Hypothalamus (tissue), 51 donors: ENCODE measurements around the gene E2F2.
"Not testable (repeated sequence)": the region's sequence is repeated elsewhere in the genome, so short reads cannot be mapped to it uniquely, and the experiment has no call there.

ENCODE experiments used
- DNase-seq, 51 donors: peaks; one replicate each; lab custom pipeline; 2025; lab: John Stamatoyannopoulos, UW

Gene E2F2

DNA sequence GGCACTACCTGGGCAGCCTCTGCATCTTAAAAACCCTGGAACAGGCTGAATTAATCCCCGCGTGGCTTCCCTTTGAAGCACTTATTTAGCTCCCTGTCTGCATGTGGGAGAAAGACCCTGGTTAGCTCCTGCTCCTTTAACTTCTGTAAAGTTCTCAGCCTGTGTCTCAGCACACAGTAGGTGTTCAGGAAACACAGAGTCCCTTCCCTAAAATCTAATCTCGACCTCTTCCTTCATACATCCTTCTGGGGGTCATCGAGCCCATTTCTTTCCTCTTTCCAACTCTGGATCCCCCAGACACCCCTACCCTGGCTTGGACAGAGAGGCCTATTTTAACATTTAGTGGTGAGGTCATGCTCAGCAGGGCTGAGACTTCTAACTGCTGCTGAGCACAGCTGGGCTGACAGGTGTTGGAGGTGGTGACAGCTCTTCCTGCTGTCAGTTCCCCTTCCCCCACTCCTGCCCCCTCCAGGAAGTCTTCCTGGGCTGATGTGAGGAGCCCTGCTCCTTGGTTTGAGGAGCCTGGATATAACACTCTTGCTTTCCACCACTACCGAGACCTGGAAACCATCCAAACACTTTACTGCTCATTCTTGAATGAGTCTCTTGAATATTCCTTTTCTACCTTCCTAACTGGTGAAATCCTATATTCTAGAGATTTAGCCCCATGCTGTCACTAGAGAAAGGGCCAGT lies 5.3 kb downstream of the E2F2 start:
- DNase-seq = no peak

DNA sequence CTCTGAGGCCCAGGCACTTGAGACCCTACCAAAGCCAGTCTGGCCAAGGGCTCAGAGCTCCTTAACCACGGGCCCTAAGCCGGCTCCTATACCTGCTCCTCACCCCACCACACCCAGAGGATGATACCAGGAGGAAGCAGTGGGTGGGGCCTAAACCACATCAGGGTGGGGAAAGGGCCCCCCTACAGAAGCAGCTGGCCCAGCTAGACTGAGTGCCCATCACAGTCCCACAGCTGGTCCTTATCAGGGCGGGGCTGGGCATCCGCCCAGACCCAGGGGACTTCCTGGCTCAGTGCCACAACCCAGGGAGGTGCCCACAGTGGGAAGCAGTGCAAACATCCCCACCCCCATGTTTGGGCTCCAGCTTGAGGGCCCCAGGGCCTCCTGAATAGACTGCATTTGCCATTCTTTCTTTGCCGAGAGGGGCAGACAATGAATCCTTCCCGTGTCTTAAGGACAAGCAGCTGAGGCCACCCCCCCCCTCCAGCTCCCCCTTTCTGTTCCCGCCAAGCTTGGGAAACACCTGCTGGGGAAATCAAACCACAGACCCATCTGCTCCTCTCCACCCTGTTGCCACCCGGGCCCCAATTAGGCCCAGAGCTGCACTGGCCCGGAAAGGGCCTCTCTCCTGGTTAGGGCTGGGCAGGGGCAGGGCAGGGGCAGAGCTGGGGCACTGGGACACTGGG lies 6.2 kb downstream of the E2F2 start:
- DNase-seq = no peak

DNA sequence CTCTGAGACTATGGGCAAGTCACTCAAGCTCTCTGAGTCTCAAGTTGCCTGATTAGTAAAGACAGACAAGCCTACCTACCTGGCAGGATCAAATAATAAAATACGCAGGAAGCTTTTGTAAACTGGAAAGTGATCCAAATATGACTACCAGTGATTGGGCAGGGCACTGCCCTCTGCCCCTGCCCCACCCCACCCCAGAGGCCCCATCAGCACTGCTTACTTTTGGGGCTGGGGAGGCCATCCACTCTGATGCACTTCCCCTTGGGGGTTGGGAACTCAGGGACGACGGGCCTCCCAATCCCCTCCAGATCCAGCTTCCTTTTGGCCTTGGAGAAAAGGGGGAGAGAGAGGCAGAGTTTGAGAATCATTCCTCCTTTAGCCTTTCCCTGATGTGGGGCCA lies 6.9 kb downstream of the E2F2 start:
- no peak for DNase-seq

DNA sequence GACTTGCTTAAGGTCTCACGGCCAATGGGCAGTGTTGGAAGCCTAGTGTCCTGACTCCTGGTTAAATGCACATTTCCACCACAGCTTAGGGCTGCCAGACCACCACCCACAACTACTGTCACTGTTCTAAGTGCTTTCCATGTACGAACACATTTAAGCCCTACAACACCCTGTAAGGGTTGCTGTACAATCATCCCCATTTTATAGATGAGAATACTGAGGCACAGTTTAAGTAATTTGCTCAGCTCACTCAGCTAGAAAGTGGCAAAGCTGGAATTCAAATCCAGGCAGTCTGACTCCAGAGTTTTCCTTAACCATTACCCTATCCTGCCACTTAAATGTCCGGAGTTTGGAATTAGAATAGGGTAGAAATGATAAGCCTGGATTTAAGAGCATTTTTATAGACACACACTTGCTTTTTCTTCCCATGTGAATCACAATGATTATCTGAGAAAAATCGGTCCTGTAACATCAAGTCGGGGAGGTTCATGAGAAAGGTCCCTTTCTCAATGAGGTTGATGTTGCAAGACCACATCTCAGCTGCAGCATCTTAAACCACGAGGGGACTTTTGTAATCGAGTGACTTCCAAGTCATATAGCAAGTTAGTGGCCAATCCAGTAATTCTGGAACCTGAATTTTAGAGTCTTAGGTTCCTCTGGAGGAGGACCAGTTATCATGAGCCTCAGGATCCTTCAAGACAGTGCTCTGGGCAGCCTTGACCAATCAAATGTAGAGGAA lies 8.6 kb downstream of the E2F2 start:
- no peak for DNase-seq

DNA sequence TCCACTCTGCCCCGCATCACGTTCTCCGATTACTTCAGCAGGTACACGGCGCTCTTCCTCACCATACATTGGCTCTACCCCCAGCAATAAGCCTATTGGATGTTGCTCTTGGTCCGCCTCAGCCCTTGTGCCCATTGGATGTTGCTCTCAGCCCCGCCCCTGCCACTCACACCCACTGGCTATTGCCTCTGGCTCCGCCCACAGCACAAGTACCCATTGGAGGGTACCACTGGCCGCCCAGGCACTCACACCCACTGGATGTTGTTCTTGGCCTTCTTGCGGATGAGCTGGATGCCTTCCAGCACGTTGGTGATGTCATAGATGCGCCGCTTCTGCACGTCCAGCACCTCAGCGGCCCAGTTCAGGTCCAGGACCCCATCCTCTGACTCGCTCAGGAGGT lies 9.4 kb downstream of the E2F2 start:
- no peak for DNase-seq

DNA sequence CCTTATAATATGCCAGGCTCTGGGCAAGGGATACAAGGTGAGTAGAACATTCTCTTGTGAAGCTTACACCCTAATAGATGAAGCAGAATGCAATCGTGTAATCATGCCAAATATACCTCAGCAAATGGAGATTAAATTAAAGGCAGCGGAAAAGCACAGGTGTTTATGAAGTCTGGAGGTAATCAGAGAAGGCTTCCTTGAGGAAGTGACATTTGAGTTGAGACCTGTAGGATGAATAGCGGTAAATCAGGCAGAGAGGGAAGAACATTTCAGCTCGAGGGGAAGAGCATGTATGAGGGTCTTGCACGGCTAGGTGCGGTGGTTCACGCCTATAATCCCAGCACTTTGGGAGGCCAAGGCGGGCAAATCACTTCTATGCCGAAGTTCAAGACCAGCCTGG lies 13.5 kb downstream of the E2F2 start:
- DNase-seq = no peak

DNA sequence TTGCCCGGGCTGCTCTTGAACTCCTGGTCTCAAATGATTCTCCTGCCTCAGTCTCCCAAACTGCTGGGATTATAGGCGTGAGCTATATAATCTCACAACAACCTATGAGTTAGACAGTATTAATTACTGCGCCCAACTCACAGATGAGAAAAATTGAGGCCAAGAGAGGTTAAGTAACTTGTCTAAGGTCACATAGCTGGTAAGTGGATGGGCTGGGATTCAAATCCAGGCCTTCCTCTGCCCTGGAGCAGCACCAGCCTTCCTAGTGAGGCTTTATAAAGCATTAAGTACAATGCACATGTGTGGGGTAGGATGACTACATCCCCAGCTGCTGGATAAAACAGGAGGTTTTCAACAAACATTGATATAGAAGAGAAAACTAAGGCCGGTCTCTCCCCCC lies 15.1 kb downstream of the E2F2 start:
- DNase-seq = no peak

DNA sequence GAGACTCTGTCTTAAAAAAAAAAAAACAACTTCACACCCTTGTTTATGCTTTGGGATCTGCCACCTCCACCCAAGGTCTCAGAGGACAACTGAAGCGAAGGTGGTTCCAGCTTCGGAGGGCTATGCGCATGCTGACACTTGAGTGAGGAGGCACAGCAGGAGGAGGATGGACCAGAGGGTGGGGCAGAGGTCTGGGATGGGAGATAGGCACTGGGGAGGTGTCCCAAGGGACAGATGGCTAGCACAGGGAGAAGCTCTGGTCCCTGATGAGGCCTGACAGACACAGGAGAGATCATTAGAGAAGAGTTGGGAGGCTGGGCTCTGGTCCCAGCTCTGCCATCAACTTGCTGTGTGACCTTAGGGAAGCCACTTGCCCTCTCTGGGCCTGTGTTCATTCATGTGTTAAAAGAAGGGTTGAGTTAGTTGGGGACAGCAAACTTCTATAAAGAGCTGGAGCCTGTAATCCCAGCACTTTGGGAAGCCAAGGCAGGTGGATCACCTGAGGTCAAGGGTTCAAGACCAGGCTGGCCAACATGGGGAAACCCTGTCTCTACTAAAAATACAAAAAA lies 16.8 kb downstream of the E2F2 start:
- no peak for DNase-seq

DNA sequence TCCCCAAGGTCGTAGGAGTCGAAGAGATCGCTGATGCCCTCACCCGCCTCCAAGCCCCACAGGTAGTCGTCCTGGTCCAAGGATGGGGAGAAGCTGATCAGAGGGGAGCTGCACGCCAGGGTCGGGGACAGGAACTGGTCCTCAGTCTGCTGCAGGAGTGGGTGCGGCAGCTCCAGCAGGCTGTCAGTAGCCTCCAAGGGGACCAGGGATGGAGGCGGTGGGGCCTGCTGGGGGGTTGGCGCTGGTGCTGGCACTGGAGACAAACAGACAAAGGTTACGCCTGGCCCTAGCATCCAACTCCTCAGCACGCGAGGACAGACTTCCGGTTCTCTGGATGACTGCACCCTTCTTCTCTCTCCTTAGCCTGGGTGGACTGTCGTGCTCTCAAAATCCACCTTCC lies 21.1 kb downstream of the E2F2 start:
- DNase-seq = no peak

DNA sequence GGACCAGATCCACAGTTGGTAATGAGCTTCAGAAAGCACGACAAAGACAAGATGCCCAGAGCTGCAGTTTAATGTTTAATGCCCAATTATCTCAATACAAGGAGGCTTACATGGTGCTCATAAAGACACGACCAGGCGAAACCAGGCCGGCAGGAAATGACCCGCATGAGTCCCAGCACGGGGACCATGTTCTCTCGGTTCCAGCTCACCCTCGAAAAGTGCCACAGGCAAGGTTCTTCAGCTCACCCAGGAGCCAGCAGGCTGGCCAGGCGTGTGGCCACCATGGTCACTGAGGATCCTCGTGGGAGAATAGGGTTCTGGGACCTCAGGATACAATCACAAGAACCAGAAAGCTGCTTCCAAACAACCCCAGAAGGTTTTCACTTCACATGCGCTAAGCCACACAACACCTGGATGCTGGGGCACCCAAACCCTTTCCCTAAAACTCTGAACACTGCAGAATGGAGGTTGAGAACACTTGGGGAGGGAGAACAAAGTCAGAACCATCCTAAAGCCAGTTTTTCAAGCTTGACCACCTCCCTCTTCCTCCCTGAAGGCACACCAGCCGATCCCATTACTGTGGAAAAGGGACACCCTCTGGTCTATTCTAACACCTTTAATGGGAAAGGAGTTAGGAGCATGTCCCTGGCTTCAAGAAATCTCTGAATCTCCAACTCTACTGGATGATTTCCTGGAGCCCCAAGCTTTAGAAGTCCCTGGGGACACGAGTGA lies 24.5 kb downstream of the E2F2 start:
- DNase-seq = no peak

DNA sequence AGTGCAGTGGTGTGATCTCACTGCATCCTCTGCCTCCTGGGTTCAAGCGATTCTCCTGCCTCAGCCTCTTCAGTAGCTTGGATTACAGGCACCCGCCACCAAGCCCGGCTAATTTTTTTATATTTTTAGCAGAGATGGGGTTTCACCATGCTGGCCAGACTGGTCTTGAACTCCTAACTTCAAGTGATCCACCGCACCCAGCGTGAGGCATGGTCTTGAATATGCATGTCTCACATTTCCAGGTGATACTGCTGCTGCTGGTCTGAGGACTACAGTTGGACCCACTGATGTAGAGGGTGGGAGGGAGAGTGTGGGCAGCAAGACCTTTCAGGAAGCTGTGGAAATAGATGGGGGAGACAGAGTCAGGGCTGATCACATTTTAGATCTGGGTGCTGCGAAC lies 25.2 kb downstream of the E2F2 start:
- DNase-seq = no peak

DNA sequence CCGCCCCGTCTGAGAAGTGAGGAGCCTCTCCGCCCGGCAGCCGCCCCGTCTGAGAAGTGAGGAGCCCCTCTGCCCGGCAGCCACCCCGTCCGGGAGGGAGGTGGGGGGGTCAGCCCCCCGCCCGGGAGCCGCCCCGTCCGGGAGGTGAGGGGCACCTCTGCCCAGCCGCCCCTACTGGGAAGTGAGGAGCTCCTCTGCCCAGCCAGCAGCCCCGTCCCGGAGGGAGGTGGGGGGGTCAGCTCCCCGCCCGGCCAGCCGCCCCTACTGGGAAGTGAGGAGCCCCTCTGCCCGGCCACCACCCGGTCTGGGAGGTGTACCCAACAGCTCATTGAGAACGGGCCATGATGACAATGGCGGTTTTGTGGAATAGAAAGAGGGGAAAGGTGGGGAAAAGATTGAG lies 26.9 kb downstream of the E2F2 start:
- not testable (repeated sequence) for DNase-seq

DNA sequence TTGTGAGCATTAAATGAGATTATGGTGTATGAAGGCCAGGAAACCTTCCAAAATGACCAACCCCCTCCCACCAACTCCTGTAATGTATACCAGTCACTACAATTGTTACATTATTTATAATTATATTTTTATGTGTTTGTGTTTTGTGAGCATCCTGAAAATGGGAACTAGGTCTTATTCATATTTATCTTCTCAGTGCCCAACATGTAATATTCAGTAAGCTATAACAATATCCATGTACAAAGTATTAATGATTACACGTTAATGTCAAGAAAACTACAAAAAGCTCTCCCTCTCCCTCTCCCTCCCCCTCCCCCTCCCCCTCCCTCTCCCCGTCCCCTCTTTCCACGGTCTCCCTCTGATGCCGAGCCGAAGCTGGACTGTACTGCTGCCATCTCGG lies 28.1 kb downstream of the E2F2 start:
- DNase-seq = no peak

DNA sequence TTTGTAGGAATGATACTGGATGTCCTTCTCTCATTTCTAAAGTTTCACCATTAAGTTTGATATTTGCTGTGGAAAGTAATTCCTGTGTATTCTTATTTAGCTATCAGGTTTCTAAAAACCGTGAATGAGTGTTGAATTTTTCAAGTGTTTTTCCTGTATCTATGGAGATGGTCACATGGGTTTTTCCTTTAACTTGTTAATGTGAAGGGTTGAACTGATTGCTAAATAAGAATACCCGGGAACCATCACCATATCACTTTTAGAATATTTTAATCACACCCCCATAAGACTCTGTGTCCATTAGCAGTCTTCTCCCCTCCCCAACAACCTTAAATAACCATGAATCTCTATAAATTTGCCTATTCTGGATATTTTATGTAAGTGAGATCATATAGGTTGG lies 30.6 kb downstream of the E2F2 start:
- no peak for DNase-seq

DNA sequence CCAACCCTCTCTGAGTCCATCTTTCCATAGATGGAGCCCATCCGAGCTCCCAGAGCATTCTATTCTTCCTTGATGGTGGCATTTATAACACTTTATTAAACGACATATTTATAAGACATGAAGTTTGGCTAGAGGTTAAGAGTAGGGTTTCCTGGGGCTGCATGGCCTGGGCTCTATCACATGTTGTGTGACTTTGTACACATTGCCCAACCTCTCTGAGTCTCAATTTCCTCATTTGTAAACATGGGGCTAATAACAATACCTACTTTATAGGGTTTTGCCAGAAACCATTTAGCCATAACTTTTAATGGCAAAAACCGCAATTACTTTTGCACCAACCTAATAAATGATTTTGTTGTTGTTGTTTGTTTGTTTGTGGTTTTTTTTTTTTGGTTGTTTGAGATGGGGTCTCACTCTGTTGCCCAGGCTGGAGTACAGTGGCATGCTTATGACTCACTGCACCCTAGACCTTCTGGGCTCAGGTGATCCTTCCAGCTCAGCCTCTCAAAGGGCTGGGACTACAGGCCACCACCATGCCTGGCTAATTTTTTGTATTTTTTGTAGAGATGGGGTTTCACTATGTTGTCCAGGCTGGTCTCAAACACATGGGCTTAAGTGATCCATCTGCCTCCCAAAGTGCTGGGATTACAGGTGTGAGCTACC lies 33.1 kb downstream of the E2F2 start:
- no peak for DNase-seq

DNA sequence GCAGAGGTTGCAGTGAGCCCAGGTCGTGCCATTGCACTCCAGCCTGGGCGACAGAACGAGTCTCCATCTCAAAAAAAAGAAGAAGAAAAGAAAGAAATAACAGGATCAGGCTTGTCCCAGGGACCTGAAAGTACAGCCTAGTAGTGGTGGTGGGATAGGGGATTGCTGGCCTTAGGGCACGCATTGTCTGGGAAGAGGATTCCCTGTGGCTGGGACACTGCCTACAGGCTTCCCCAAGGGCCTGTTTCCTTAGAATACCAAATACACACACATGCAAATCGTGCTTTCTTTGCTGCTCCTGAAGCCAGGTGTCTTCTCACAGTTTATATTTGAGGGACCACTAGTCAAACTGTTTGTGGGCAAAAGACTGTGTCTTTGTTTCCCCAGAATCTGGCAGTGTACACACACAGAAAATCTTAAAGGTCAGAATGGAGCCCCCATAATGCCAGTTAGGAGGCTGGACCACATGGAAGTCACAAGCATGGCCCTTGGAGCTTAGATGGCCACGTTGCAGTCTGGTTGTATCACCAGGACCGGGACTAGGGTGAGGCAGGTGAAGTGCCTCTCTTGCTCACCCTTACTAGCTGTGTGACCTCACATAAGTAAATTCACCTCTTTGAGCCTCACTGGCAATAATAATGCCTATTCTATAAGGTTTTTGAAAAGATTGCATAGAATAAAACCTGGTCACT lies 34.4 kb downstream of the E2F2 start:
- no peak for DNase-seq

DNA sequence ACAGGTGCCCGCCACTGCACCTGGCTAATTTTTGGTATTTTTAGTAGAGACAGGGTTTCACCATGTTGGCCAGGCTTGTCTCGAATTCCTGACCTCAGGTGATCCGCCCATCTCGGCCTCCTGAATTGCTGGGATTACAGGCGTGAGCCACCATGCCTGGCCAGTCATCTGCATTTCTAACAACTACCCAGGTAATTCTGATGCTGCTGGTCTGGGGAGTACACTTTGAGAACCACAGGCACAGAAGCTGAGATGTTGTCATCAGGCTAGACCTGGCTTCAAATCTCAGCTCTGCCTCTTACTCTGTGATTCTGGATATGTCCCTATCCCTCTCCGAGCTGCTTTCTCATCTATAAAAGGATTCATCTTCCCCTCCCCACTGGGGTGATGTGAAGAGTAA lies 36.2 kb downstream of the E2F2 start:
- not testable (repeated sequence) for DNase-seq

DNA sequence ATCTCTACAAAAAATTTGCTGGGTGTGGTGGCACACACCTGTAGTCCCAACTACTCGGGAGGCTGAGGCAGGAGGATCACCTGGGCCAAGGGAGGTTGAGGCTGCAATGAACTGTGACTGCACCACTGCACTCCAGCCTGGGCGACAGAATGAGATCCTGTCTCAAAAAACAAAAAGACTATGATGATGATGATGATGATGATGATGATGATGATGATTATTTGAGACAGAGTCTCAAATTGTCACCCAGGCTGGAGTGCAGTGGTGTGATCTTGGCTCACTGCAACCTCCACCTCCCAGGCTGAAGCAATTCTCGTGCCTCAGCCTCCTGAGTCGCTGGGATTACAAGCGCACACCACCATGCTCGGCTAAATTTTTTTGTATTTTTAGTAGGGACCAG lies 38.3 kb downstream of the E2F2 start:
- DNase-seq = not testable (repeated sequence)

DNA sequence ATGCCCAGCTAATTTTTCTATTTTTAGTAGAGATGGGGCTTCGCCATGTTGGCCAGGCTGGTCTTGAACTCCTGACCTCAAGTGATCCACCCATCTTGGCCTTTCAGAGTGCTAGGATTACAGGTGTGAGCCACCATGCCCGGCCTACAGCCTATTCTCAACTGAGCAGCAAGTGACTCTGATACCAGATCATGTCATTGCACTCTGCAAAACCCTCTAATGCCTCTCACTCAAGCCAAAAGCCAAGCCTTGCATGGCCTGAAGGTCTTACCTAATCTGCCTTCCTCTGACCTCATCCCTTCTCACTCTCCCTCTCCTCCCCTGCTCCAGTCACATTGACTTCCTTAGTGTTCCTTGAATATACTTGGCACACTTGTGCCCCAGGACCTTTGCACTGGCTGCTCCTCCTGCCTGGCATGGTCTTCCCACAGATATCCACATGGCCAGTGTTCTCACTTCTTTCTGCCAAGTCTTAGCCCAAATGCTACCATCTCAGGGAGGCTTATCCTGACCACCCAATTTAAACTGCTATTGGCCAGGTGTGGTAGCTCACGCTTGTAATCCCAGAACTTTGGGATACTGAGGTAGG lies 38.8 kb downstream of the E2F2 start:
- no peak for DNase-seq
